ENCODE measurements around the gene PPP3CA. TPM values are rescaled to one million over a fixed set of nuclear protein-coding genes. Genes with fewer than 3 reads are reported as not detected.

Gene PPP3CA
- total and polyA plus RNA-seq, 2 experiments from 2014 or later: 27.0 to 45.2 TPM

GRCh38 chr4:101103381-101104142, 243.8 kb downstream of the PPP3CA start:
- H3K9me3 Mint-ChIP-seq: no peaks in the 10 kb centered on the region
- peaks cover 26% of the 10 kb centered on the region for H3K4me1 Mint-ChIP-seq
- Histone ChIP-seq H3K36me3 (ENCODE audit: insufficient read depth) (no peaks in the 10 kb centered on the region), H3F3A (replicated peaks; ENCODE audit: low read depth) (no peaks in the 10 kb centered on the region), H3K4me1 (ENCODE audit: insufficient read depth) (peaks cover 18% of the 10 kb centered on the region), H3K9me2 (ENCODE audit: insufficient read depth) (no peaks in the 10 kb centered on the region), H3K4me3 (no peak overlapping the region), H3K27me3 (ENCODE audit: insufficient read depth) (no peaks in the 10 kb centered on the region), H3K79me2 (replicated peaks; ENCODE audit: insufficient read depth) (no peaks in the 10 kb centered on the region), H3K27ac (ENCODE audit: low read depth) (no peak overlapping the region), H2AFZ (no peak overlapping the region), H3K4me2 (no peak overlapping the region), H4K20me1 (replicated peaks; ENCODE audit: insufficient read depth) (no peaks in the 10 kb centered on the region)
- no peak overlapping the region for H3K27ac Mint-ChIP-seq
- ATAC-seq: peak; percentile 75
- H3K4me3 Mint-ChIP-seq: no peak overlapping the region
- H3K36me3 Mint-ChIP-seq (ENCODE audit: low read depth): peaks cover 3% of the 10 kb centered on the region; the same call in 1 of the 3 replicates
- peak; percentile 27 for DNase-seq (ENCODE audit: low spot score)
- no peaks in the 10 kb centered on the region for H3K27me3 Mint-ChIP-seq (ENCODE audit: insufficient read depth, low read depth, poor library complexity)
- no peak for TF ChIP-seq EZH2 (IDR thresholded peaks at IDR 0.05; ENCODE audit: low read depth, unreplicated experiment)
- TF ChIP-seq, protein P1, sequence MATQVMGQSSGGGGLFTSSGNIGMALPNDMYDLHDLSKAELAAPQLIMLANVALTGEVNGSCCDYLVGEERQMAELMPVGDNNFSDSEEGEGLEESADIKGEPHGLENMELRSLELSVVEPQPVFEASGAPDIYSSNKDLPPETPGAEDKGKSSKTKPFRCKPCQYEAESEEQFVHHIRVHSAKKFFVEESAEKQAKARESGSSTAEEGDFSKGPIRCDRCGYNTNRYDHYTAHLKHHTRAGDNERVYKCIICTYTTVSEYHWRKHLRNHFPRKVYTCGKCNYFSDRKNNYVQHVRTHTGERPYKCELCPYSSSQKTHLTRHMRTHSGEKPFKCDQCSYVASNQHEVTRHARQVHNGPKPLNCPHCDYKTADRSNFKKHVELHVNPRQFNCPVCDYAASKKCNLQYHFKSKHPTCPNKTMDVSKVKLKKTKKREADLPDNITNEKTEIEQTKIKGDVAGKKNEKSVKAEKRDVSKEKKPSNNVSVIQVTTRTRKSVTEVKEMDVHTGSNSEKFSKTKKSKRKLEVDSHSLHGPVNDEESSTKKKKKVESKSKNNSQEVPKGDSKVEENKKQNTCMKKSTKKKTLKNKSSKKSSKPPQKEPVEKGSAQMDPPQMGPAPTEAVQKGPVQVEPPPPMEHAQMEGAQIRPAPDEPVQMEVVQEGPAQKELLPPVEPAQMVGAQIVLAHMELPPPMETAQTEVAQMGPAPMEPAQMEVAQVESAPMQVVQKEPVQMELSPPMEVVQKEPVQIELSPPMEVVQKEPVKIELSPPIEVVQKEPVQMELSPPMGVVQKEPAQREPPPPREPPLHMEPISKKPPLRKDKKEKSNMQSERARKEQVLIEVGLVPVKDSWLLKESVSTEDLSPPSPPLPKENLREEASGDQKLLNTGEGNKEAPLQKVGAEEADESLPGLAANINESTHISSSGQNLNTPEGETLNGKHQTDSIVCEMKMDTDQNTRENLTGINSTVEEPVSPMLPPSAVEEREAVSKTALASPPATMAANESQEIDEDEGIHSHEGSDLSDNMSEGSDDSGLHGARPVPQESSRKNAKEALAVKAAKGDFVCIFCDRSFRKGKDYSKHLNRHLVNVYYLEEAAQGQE (IDR thresholded peaks at IDR 0.05; ENCODE audit: unreplicated experiment): no peak
- TF ChIP-seq ZNF114 (CRISPR knock-in tag; IDR thresholded peaks at IDR 0.05): no peak
- TF ChIP-seq JUNB (IDR thresholded peaks at IDR 0.05; ENCODE audit: unreplicated experiment): no peak
- TF ChIP-seq POLR2AphosphoS5 (IDR thresholded peaks at IDR 0.05; ENCODE audit: low read depth): no peak

- ATAC-seq (peak; percentile 68), DNase-seq (ENCODE audit: low spot score) (no peak)
- Mint-ChIP-seq H3K27me3 (ENCODE audit: insufficient read depth, low read depth, poor library complexity) (no peaks in the 10 kb centered on the region), H3K36me3 (ENCODE audit: low read depth) (no peaks in the 10 kb centered on the region; the same call in 2 of the 3 replicates), H3K27ac (no peak overlapping the region), H3K4me3 (no peak overlapping the region), H3K4me1 (peaks cover 26% of the 10 kb centered on the region), H3K9me3 (no peaks in the 10 kb centered on the region)
- no peaks in the 10 kb centered on the region for H3K9me2 ChIP-seq (ENCODE audit: insufficient read depth)
- H3K36me3 ChIP-seq (ENCODE audit: insufficient read depth): no peaks in the 10 kb centered on the region
- no peaks in the 10 kb centered on the region for H4K20me1 ChIP-seq (replicated peaks; ENCODE audit: insufficient read depth)
- H3K4me3 ChIP-seq: no peak overlapping the region
- no peaks in the 10 kb centered on the region for H3K27me3 ChIP-seq (ENCODE audit: insufficient read depth)
- no peaks in the 10 kb centered on the region for H3K79me2 ChIP-seq (replicated peaks; ENCODE audit: insufficient read depth)
- H3K4me1 ChIP-seq (ENCODE audit: insufficient read depth): peaks cover 18% of the 10 kb centered on the region
- no peaks in the 10 kb centered on the region for H3F3A ChIP-seq (replicated peaks; ENCODE audit: low read depth)
- no peak overlapping the region for H3K4me2 ChIP-seq
- no peak overlapping the region for H3K27ac ChIP-seq (ENCODE audit: low read depth)
- H2AFZ ChIP-seq: no peak overlapping the region
- no peak for TF ChIP-seq POLR2AphosphoS5 (IDR thresholded peaks at IDR 0.05; ENCODE audit: low read depth)
- no peak for TF ChIP-seq ZNF114 (CRISPR knock-in tag; IDR thresholded peaks at IDR 0.05)
- no peak for TF ChIP-seq EZH2 (IDR thresholded peaks at IDR 0.05; ENCODE audit: low read depth, unreplicated experiment)
- TF ChIP-seq EZH2phosphoT487 (IDR thresholded peaks at IDR 0.05; ENCODE audit: unreplicated experiment): no peak
- TF ChIP-seq, protein P2, sequence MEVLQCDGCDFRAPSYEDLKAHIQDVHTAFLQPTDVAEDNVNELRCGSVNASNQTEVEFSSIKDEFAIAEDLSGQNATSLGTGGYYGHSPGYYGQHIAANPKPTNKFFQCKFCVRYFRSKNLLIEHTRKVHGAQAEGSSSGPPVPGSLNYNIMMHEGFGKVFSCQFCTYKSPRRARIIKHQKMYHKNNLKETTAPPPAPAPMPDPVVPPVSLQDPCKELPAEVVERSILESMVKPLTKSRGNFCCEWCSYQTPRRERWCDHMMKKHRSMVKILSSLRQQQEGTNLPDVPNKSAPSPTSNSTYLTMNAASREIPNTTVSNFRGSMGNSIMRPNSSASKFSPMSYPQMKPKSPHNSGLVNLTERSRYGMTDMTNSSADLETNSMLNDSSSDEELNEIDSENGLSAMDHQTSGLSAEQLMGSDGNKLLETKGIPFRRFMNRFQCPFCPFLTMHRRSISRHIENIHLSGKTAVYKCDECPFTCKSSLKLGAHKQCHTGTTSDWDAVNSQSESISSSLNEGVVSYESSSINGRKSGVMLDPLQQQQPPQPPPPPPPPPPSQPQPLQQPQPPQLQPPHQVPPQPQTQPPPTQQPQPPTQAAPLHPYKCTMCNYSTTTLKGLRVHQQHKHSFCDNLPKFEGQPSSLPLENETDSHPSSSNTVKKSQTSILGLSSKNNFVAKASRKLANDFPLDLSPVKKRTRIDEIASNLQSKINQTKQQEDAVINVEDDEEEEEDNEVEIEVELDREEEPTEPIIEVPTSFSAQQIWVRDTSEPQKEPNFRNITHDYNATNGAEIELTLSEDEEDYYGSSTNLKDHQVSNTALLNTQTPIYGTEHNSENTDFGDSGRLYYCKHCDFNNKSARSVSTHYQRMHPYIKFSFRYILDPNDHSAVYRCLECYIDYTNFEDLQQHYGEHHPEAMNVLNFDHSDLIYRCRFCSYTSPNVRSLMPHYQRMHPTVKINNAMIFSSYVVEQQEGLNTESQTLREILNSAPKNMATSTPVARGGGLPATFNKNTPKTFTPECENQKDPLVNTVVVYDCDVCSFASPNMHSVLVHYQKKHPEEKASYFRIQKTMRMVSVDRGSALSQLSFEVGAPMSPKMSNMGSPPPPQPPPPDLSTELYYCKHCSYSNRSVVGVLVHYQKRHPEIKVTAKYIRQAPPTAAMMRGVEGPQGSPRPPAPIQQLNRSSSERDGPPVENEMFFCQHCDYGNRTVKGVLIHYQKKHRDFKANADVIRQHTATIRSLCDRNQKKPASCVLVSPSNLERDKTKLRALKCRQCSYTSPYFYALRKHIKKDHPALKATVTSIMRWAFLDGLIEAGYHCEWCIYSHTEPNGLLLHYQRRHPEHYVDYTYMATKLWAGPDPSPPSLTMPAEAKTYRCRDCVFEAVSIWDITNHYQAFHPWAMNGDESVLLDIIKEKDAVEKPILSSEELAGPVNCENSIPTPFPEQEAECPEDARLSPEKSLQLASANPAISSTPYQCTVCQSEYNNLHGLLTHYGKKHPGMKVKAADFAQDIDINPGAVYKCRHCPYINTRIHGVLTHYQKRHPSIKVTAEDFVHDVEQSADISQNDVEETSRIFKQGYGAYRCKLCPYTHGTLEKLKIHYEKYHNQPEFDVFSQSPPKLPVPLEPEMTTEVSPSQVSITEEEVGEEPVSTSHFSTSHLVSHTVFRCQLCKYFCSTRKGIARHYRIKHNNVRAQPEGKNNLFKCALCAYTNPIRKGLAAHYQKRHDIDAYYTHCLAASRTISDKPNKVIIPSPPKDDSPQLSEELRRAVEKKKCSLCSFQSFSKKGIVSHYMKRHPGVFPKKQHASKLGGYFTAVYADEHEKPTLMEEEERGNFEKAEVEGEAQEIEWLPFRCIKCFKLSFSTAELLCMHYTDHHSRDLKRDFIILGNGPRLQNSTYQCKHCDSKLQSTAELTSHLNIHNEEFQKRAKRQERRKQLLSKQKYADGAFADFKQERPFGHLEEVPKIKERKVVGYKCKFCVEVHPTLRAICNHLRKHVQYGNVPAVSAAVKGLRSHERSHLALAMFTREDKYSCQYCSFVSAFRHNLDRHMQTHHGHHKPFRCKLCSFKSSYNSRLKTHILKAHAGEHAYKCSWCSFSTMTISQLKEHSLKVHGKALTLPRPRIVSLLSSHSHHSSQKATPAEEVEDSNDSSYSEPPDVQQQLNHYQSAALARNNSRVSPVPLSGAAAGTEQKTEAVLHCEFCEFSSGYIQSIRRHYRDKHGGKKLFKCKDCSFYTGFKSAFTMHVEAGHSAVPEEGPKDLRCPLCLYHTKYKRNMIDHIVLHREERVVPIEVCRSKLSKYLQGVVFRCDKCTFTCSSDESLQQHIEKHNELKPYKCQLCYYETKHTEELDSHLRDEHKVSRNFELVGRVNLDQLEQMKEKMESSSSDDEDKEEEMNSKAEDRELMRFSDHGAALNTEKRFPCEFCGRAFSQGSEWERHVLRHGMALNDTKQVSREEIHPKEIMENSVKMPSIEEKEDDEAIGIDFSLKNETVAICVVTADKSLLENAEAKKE (CRISPR knock-in tag; IDR thresholded peaks at IDR 0.05): no peak
- TF ChIP-seq NANOG (IDR thresholded peaks at IDR 0.05; ENCODE audit: borderline replicate concordance): no peak
These were observed 245.1 kb downstream of the PPP3CA start for GRCh38 chr4:101102114-101102742.
